Measurements from ENCODE around the gene SNX10.

GRCh38 chr7:26265065-26265464, 26.6 kb upstream of the SNX10 start:
- TF ChIP-seq CTCF (IDR thresholded peaks at IDR 0.05; ENCODE audit: low read depth, low read length) (no peak), MAX (IDR thresholded peaks at IDR 0.05; ENCODE audit: low read depth, low read length) (no peak), POLR2A (IDR thresholded peaks at IDR 0.05; ENCODE audit: extremely low read depth, insufficient read length) (no peak), MYC (IDR thresholded peaks at IDR 0.05; ENCODE audit: low read depth, low read length) (no peak)

Measured in NB4 (cell line).